NCI-H1417 treated with DMSO at 0.1 percent for 48 hours (cell line): ENCODE measurements around the gene B4GALNT2.

Source experiments
- DNase-seq: peaks from one replicate; lab custom pipeline; 2025; lab: John Stamatoyannopoulos, UW

The B4GALNT2 gene

DNA sequence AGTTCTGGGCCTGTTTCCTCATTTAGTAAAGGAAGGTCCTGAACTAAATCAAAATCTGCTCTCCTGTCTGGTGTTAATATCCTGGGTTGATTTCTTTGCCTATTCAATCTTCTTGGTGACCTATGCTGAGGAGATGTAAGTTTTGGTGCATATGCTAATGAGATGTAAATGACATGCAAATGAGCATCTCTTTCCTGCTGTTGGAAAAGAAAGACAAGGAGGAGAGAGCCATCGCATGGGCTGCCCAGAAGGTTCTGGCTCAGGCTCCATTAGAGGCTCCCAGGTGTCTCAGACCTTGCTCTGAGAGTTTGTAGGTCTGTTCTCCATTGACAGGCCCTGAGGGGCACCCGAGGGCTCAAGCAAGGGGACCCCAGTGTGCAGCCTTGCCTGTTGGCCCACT, 81.3 kb downstream of the B4GALNT2 start:
- no peak for DNase-seq

DNA sequence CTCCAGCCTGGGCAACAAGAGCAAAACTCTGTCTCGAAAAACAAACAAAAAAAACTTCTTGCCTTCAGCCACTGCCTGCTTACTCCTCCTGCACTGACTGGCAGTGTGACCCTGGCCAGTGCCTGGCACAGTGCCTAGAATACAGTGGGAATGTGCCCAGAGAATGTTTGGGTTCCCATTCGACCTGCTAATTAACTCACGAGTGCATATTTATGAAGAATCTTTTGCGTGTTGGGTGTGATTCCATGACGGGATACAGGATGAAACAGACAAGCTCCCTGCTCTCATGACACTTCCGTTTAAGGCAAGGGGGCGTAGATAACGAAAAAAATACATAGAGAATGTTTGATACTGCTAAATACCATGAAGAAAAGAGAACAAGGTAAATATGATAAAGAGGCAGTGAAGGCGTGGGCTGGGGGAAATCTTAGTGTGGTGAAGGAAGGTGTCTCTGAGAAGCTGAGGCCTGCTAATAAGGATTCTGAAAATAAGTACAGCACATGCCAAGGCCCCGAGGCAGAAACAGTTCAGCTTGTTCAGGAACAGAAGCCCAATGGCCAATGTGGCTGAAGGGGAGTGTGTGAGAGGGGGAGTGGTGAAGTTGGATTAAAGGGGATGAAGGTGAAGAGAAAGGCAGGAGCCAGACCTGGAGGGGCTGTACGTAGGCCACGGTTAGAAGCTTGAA, 82.2 kb downstream of the B4GALNT2 start:
- no peak for DNase-seq

DNA sequence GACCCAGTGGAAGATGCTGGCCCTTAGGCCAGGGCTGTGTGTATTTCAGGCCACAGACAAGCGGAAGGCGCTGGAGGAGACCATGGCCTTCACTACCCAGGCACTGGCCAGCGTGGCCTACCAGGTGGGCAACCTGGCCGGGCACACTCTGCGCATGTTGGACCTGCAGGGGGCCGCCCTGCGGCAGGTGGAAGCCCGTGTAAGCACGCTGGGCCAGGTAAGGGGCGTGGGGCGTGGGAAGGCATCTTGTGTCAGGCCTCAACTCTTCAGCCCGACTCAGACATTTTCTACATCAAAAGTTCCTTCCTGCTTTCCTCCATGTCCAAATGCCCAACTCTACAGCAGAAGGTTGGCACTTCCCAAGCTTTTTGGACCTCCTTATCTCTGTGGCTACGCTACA, 83.9 kb downstream of the B4GALNT2 start:
- no peak for DNase-seq

DNA sequence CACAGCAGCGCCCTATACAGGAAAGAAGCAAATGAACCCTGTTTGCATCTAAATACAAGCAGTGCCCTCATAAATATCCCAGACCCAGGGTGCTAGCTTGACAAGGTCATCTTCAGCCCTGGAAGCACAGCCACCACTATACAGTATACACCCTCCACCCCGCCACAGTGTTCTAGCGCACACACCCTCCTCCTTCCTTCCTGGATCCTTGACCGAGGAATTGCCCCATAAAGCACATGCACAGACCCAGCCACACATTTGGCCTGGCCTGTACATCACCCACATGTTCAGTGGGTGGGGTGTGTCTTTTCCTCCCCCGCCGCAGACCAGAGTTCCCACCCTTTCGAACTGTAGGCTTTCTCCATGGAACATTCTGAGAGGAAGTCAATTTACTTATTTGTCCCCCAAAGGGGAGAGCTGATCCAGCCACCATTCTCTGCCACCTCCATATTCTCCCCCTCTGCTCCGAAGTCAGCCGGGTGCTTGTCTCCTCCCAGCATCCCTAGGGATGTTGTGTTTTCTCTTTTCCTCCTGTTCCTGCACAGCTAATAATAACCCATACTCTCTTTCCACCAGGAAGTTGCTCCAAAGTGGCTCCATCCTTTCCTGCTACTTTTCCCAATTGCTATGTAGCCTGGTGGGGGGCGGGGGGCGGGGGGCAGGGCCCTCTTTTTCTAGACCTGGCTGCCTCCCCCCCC, 84.5 kb downstream of the B4GALNT2 start:
- DNase-seq: no peak

DNA sequence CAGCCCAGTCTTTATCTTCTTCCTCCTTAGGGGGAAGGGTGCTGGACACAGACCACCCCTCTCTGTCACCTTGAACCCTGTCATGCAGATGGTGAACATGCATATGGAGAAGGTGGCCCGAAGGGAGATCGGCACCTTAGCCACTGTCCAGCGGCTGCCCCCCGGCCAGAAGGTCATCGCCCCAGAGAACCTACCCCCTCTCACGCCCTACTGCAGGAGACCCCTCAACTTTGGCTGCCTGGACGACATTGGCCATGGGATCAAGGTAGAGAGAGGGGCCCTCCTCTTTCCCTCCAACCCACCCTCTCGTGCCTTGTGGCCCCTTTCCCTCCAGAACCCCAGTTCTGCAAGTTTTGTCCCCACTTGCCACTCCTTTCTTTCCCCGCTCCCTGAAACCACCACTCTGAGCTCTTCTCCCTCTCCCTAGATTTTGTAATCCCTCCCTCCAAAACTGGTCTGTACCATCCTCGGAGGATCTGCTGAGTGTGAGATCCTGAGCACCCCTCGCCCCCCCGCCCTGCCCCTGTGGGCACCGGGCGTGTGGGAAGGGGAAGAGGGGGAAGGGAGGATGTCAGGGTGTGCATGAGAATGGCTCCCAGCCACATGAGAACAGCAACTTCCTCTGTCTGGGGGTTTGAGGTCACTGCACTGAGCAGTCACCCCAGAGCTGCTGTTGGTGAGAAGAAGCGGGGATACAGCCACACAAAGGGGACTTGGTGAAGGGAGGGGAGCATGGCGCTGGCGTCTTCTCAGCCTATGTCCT, 85.3 kb downstream of the B4GALNT2 start:
- no peak for DNase-seq

DNA sequence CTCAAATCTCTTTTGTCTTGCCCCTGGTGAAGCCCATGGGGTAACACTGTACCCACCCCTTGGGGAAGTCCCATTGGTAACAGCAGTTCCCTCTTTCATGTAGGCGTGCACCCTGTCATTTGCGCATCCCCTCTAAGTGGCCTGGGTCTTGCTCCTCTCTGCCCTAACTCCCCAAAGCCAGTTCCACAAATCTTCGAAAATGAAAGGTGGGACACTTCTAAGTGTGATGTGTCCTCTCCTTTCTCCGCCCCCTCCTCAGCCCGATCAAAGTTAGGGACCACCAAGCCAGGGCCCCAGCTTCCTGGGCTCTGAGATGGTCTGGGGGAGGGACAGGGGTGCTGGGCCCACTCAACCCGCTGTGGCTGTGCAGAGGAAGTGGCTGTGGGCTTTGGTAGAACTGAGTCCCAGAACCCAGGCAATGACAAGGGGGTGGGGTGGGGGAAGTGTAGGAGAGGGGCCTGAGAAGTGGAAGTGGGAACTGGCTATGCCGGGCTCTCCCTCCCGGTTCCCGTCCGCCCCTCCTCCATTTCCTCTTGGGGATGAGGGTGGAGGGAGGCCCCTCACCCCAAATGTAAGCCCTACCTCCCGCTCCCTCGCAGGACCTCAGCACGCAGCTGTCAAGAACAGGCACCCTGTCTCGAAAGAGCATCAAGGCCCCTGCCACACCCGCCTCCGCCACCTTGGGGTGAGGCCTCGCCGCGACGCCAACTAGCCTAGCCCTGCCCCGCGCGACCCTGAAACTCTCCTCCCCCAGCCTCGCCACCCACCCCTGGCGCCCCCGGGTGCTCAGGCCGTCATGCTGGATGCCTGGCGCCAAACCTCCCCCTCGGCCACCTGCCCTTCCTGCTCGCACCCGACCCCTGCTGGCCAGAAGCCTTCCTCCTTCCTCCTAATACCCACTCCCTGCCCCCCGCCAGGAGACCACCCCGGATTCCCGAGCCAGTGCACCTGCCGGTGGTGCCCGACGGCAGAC, 86.7 kb downstream of the B4GALNT2 start:
- DNase-seq: no peak

DNA sequence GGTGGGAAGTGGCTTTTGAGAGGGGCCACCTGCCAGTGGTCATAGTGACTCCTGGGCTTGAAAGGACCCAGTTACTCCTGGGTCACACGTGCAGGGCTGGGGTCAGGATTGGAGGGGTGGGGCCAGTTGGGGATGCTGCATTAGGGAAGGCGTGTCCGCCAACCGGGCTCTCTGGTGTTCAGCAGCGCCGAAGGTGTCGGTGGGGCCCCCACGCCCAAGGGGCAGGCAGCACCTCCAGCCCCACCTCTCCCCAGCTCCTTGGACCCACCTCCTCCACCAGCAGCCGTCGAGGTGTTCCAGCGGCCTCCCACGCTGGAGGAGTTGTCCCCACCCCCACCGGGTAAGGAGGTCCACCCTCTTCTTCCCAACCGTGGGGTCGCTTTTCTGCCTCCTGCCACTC, 87.4 kb downstream of the B4GALNT2 start:
- DNase-seq: no peak

DNA sequence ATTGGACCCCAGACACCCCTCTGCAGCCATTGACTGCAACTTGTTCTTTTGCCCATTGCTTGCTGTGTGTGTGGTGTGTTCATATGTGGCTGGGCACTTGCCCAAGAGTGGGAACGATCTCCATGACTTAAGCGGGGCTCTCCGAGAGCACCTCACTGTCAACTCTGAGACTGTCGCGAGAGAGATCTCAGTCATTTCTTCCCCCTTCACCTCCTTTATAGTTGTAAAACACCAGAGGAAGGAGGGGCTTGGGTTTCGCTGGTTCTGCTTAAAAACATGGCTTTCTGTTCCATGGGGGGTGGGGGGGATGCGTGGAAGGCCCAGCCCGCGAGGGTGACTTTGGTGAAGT, 90.6 kb downstream of the B4GALNT2 start:
- no peak for DNase-seq

DNA sequence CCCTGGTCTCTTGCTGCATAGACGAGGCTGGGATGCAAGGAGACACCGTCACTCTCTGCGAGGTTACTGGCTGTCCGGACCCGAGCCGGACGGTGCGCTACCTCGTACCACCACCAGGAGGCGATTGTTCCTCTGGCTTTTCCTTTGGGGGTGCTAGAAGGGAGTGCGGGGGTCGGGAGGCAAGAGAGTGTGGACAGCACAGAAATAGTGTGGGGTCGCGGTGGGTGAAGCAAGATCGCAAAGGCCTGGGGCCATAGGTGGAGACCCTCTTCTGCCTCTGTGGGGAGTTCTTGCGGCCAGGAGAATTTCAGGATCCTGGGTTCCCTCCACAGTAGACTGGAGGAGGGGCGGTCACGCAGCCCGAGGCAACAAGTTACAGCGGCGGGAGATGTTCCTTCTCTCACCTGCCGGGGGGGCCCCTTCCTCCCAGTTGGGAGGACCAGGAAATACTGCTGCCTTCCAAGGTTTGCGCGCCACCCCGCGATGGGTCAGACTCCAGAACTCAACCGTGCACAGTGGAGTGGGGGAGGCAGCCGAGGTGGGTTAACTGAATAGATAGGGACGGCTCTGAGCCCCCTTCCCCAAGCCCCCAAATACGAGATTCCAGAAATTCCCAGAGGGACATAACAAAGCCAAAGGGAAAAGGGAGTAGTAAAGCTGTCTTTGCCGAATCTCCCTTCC, 91.1 kb downstream of the B4GALNT2 start:
- no peak for DNase-seq

DNA sequence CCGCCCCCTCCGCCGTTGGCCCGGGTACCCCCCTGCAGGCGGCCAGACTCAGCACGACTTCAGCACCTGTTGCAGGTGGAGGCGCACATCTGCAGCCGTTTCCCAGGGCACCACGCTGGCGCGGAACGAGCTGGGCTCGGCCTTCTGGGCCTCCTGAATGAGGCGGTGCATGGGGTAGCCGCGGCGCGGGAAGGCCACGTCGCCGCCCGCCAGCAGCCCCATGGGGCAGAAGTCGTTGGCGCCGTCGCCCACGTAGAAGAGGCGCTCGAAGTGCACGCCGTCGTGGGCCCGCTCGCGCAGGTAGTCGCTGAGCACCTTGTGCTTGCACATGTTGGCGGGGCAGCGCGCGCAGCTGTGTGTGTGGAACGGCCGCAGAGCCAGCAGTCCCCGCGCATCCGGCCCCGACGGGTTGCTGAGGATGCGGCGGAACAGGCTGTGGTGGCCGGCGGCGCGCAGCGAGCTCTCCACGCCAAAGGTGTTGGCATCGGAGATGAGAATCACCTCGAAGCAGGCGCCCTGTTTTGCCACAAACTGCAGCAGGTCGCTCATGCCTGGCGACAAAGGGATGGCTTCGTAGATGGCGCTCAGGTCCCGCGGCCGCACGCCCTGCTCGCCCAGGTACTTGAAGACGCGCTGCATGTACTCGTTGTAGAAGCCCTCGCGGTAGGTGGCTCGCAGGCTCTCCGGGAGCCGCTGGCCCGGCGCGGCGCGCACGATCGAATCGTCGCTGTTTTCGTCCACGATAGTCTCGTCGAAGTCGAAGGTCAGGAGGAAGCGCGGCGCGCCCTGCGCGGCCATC, 91.8 kb downstream of the B4GALNT2 start:
- DNase-seq: no peak

DNA sequence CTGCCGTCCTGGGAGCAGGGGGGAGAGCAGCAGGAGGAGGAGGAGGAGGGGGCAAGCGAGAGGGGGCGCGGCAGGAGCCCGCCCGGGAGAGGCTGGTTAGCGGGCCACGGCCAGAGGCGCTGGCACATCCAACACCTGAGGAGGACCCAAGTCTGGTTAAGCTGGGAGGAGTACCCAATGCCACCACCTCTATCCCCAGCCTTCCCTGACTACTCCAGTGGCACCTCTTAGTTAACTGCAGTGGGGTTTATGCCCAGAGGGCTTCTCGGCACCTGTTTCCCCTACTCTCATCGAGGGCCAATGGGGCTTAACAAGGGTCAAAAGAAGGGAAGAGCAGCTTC, 92.4 kb downstream of the B4GALNT2 start:
- DNase-seq: no peak

DNA sequence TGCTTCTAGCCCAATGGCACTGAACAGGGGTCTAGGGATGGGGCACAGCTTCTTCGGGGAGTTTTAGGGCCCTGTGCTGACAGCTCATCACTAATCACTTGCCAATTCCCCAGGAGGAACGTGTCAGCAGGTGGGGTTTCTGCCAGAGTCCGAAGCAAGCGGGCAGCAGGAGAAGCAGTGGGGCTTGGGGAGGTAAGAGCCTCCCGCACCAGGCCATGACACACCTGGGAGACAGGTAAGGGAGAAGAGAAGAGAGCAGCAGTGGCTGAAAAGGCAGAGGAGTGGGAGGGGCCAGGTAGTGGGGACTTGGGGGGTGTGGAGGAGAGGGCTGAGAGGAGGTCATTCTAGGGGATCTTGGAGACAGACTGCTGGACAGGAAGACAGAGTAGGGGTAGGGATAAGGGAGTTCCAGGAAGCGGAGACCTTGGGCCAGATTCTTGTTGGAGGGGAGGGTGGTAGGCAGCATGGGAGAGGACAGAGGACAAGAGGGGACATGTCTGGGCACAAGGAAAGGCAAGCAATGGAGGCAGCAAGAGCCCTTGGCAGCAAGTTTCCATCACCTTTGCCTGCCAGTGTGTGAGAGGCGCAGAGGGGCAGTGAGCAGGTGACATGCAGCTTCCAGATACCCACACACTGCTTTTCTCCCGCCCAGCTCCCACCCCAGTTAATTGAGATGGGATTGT, 93.1 kb downstream of the B4GALNT2 start:
- DNase-seq: no peak
